ENCODE data around the gene LRSAM1. TPM values are rescaled to one million over a fixed set of nuclear protein-coding genes. Genes with fewer than 3 reads are reported as not detected.
A peak's percentile ranks its signal among the peaks of the same experiment; 100 is the strongest.

The LRSAM1 gene
- total and polyA plus RNA-seq, 11 donors = 21.9 to 42.2 (median 31.6) TPM

DNA sequence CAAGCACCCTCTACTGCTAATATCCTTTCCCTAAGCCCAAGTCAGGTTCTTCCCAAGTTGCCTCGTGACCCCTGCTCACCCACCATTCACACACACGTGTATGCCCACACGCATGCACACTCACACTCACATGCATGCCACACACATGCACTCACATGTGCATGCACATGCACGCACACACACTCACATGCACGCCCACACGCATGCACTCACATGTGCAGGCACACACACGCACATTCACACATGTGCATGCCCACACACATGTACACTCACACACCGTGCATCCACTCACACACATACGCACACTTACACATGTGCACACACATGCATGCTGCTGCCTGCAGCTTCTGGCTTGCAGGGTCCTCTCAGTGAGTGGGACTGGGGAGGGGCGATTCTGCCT, 97.9 kb downstream of the LRSAM1 start:
- Histone ChIP-seq H3K9me3 (no peaks in the 10 kb centered on the region), H3K4me3 (no peak overlapping the region), H3K4me1 (peaks cover 3 to 66% (median 40%) of the 10 kb centered on the region in 12 donors), H3K27ac (no peak overlapping the region), H3K36me3 (peaks cover 0 to 7% (median 0%) of the 10 kb centered on the region in 9 donors), H3K27me3 (no peaks in the 10 kb centered on the region)
- intact Hi-C loops (cut with DNase I) = no loop called here
- ATAC-seq (no peak), DNase-seq (no peak)
- TF ChIP-seq, protein P1, sequence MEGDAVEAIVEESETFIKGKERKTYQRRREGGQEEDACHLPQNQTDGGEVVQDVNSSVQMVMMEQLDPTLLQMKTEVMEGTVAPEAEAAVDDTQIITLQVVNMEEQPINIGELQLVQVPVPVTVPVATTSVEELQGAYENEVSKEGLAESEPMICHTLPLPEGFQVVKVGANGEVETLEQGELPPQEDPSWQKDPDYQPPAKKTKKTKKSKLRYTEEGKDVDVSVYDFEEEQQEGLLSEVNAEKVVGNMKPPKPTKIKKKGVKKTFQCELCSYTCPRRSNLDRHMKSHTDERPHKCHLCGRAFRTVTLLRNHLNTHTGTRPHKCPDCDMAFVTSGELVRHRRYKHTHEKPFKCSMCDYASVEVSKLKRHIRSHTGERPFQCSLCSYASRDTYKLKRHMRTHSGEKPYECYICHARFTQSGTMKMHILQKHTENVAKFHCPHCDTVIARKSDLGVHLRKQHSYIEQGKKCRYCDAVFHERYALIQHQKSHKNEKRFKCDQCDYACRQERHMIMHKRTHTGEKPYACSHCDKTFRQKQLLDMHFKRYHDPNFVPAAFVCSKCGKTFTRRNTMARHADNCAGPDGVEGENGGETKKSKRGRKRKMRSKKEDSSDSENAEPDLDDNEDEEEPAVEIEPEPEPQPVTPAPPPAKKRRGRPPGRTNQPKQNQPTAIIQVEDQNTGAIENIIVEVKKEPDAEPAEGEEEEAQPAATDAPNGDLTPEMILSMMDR (IDR thresholded peaks at IDR 0.05) = no peak
- TF ChIP-seq POLR2A (IDR thresholded peaks at IDR 0.05) = no peak
- 84 to 96% (median 95%) methylated on average over 10 of the region's 10 CpGs for WGBS, 4 donors

DNA sequence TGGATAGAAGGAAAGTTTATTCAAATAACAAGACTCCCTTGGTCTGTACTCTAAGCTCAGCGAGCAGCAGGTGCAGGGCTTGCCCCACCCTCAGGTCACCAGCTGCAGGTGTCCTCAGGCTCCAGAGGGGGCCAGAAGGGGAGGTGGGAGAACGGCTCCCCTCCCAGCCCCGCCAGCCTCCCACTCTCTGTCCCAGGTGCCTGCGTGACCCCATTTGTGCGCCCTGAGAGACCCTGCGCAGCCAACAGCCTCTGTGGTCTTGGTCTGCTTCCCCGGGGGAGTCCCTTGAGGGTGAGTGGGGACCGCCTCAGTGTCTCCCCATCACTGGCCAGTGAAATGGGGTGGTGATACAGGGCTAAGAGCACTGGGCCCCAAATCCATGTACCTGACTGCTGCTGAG, 98.4 kb downstream of the LRSAM1 start:
- Histone ChIP-seq H3K27ac (no peak overlapping the region), H3K4me1 (peaks cover 3 to 67% (median 42%) of the 10 kb centered on the region in 12 donors), H3K9me3 (no peaks in the 10 kb centered on the region), H3K27me3 (no peaks in the 10 kb centered on the region), H3K36me3 (peaks cover 0 to 7% (median 0%) of the 10 kb centered on the region in 9 donors), H3K4me3 (no peak overlapping the region)
- intact Hi-C loops (cut with DNase I) = no loop called here
- 91 to 97% (median 94%) methylated on average over 4 to 8 of the region's 8 CpGs for WGBS, 4 donors
- no peak for ATAC-seq
- DNase-seq = no peak
- no peak for TF ChIP-seq POLR2A (IDR thresholded peaks at IDR 0.05)
- TF ChIP-seq, protein P1 (IDR thresholded peaks at IDR 0.05) = no peak

DNA sequence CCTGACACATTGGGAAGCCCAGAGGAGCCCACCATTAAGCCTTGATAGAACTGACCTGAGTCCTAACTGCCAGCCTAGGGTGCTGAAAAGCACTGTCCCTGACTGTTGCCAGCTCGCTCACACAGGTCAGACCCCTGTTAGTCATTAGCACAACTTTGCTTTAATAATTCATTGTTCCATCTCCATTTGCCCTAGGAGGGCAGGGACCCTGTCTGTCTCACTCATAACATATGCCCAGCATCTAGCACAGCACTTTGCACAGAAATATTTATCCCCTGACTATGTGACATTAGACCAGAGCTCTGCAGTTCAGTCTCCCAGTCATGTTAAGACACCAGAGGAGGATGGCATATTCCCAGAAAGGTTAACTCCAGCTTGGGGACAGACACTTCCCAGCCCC, 99.0 kb downstream of the LRSAM1 start:
- peaks cover 3 to 71% (median 42%) of the 10 kb centered on the region in 12 donors for H3K4me1 ChIP-seq

DNA sequence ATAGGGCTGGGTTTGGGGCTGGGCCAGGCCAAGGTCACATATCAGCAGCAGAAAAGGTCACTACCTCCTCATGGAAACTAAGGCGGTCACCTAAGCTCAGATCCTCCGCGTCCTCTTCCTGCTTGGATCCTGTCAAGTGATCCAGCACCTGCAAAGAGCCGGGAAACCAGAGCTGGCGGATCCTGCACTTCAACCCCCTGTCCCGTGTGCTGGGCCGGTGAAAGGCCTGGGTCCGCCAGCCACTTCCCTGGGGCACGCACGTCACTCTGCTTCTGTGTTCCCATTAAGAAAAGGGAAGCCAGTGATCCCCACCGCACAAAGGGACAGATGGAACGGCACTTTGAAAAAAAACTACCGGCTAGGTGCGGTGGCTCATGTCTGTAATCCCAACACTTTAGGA, 99.4 kb downstream of the LRSAM1 start:
- Histone ChIP-seq H3K36me3 (peaks cover 0 to 7% (median 0%) of the 10 kb centered on the region in 9 donors), H3K27ac (no peak overlapping the region), H3K9me3 (no peaks in the 10 kb centered on the region), H3K4me3 (no peak overlapping the region), H3K4me1 (peaks cover 6 to 71% (median 42%) of the 10 kb centered on the region in 12 donors), H3K27me3 (no peaks in the 10 kb centered on the region)
- ATAC-seq = peak in 1 of 4 donors; percentile 65
- DNase-seq = no peak
- intact Hi-C loops (cut with DNase I) = no loop called here
- no peak for TF ChIP-seq POLR2A (IDR thresholded peaks at IDR 0.05)
- TF ChIP-seq, protein P1 (IDR thresholded peaks at IDR 0.05) = no peak
- WGBS, 4 donors = 55 to 69% (median 64%) methylated on average over 14 of the region's 14 CpGs

More for the DNA sequence above, 99.0 kb downstream of the LRSAM1 start:
- TF ChIP-seq, protein P1 (IDR thresholded peaks at IDR 0.05) = no peak
- no peak for TF ChIP-seq POLR2A (IDR thresholded peaks at IDR 0.05)
- no peak overlapping the region for H3K4me3 ChIP-seq
- no peaks in the 10 kb centered on the region for H3K9me3 ChIP-seq
- no peaks in the 10 kb centered on the region for H3K27me3 ChIP-seq
- intact Hi-C loops (cut with DNase I) = no loop called here
- WGBS, 4 donors = 94 to 100% (median 99%) methylated on average over 1 of the region's 1 CpG
- DNase-seq = no peak
- peaks cover 0 to 7% (median 0%) of the 10 kb centered on the region in 9 donors for H3K36me3 ChIP-seq
- peak overlapping the region in 1 of 12 donors; percentile 28 for H3K27ac ChIP-seq
- no peak for ATAC-seq

Other genes starting within 250 kb of the LRSAM1 start
- 10 to 100 TPM; 11.9 to 60.4 (median 26.0) TPM for gene GARNL3, start 186.7 kb upstream of the LRSAM1 start, total RNA-seq
- gene GARNL3, start 186.7 kb upstream of the LRSAM1 start, polyA plus RNA-seq = 10 to 100 TPM in 1 of 2 donors, 1 to 10 TPM in 1; 7.1 to 14.9 TPM
- 10 to 100 TPM; 12.1 to 25.0 (median 14.9) TPM for gene SLC2A8, start 54.3 kb upstream of the LRSAM1 start, total RNA-seq
- gene SLC2A8, start 54.3 kb upstream of the LRSAM1 start, polyA plus RNA-seq = 10 to 100 TPM; 15.6 to 22.1 TPM
- 1 to 10 TPM; 4.6 to 7.4 (median 5.8) TPM for gene ZNF79, start 27.1 kb upstream of the LRSAM1 start, total RNA-seq
- 1 to 10 TPM; 3.1 to 3.6 TPM for gene ZNF79, start 27.1 kb upstream of the LRSAM1 start, polyA plus RNA-seq
- 100 to 1,000 TPM; 408 to 937 (median 547) TPM for gene RPL12, start 104 bp upstream of the LRSAM1 start, total RNA-seq
- gene RPL12, start 104 bp upstream of the LRSAM1 start, polyA plus RNA-seq = 1,000 to 10,000 TPM; 1,225 to 1,523 TPM
- gene STXBP1, start 160.8 kb downstream of the LRSAM1 start, total RNA-seq = 100 to 1,000 TPM in 1 of 9 donors, 10 to 100 TPM in 8; 35.9 to 102 (median 50.2) TPM
- 10 to 100 TPM; 14.0 to 23.7 TPM for gene STXBP1, start 160.8 kb downstream of the LRSAM1 start, polyA plus RNA-seq